Measurements from ENCODE around the gene GPR142.

- TF ChIP-seq GATA2 (IDR thresholded peaks at IDR 0.05; ENCODE audit: low read depth, low read length), result no peak
- no peak for TF ChIP-seq GATA3 (IDR thresholded peaks at IDR 0.05; ENCODE audit: low read depth, low read length)
Measured at GRCh38 chr17:74391771-74392170, 24.5 kb downstream of the GPR142 start.
